HepG2 (cell line): ENCODE results near the gene LRTM2. TPM values are rescaled to one million over a fixed set of nuclear protein-coding genes. Genes with fewer than 3 reads are reported as not detected.

Source experiments
- ATAC-seq: fragments of 200-7000 bp; cut with Tn5 transposase; 3 replicates; pipeline ENCODE4 v1.9.1; 2020; ENCODE audit warnings: mild to moderate bottlenecking, moderate library complexity
- BruUV-seq: library from RNA; stranded (reverse); fragments of 400-500 nt; replicated peaks from 2 replicates; lab custom pipeline; 2021; lab: Mats Ljungman, UMichigan
- CTCF ChIA-PET: fragments of 300-600 bp; formaldehyde crosslinking; extraction: SDS; loops from one replicate; lab custom pipeline; 2021; ENCODE audit warnings: low total read pairs, inconsistent platforms, low intra/inter-chr PET ratio; lab: Yijun Ruan, JAX
- POLR2A ChIA-PET: fragments of 350-600 bp; sonication (Branson Sonifier 250); formaldehyde crosslinking; loops from one replicate; lab custom pipeline; 2020; ENCODE audit warnings: antibody characterized with exemption, inconsistent platforms; lab: Yijun Ruan, JAX
- DNase-seq: peaks from one replicate; pipeline ENCODE4 v3.0.0-alpha.2; 2015; ENCODE audit warnings: low spot score
- FAIRE-seq: peaks from 3 replicates; lab custom pipeline; 2011; peaks lifted over from hg19 to GRCh38; lab: Jason Lieb, UNC
- H2AFZ ChIP-seq: one replicate; pipeline ENCODE4 v1.6.1; 2011; ENCODE audit warnings: low read length, inconsistent platforms
- H3K27ac ChIP-seq: fragments of 300-600 bp; 3 replicates; pipeline ENCODE4 v1.8.0; 2011; ENCODE audit warnings: mixed run types, mild to moderate bottlenecking, mixed read lengths, low read length, inconsistent platforms; ENCODE audit not compliant: insufficient read depth; ENCODE audit errors: extremely low read length
- H3K27me3 ChIP-seq, 2 experiments: fragments of 200-600 bp in 1 of 2; 2 replicates in 1 of 2; 3 replicates in 1 of 2; pipeline versions ENCODE4 v1.6.0 to v1.8.0; 2011; ENCODE audit warnings: low read length in 2 of 2, mild to moderate bottlenecking in 2 of 2, moderate library complexity in 2 of 2, inconsistent platforms in 1 of 2; ENCODE audit not compliant: insufficient read depth in 2 of 2, control insufficient read depth in 1 of 2
- H3K36me3 ChIP-seq, 2 experiments: fragments of 200-600 bp in 1 of 2; replicated peaks in 1 of 2; 2 replicates in 1 of 2; 3 replicates in 1 of 2; pipeline versions ENCODE4 v1.5.1 to v1.8.0; 2011; ENCODE audit warnings: low read length in 2 of 2, inconsistent platforms in 1 of 2; ENCODE audit not compliant: insufficient read depth in 2 of 2, control insufficient read depth in 1 of 2
- H3K4me1 ChIP-seq: 2 replicates; pipeline ENCODE4 v1.5.1; 2012; ENCODE audit warnings: low read length, inconsistent platforms; ENCODE audit not compliant: insufficient read depth
- H3K4me2 ChIP-seq: 2 replicates; pipeline ENCODE4 v1.6.0; 2011; ENCODE audit warnings: low read depth, low read length, inconsistent platforms
- H3K4me3 ChIP-seq, 3 experiments: fragments of 200-600 bp in 1 of 3; sonication (generic), shearing (Covaris generic) in 1 of 3; replicated peaks in 1 of 3; 2 replicates each; pipeline ENCODE4 v1.5.1; 2011 to 2016; ENCODE audit warnings: low read length in 3 of 3, inconsistent platforms in 2 of 3, low read depth in 2 of 3, mild to moderate bottlenecking in 2 of 3, control low read depth in 1 of 3, mixed read lengths in 1 of 3; ENCODE audit not compliant: insufficient read depth in 1 of 3
- H3K79me2 ChIP-seq: one replicate; pipeline ENCODE4 v1.6.1; 2011; ENCODE audit warnings: low read length, inconsistent platforms; ENCODE audit not compliant: insufficient read depth
- H3K9ac ChIP-seq: 2 replicates; pipeline ENCODE4 v1.6.0; 2011; ENCODE audit warnings: mild to moderate bottlenecking, low read depth, low read length, inconsistent platforms; ENCODE audit not compliant: insufficient read depth
- H3K9me3 ChIP-seq: 2 replicates; pipeline ENCODE4 v1.5.1; 2012; ENCODE audit warnings: mild to moderate bottlenecking, low read length
- H4K20me1 ChIP-seq: 2 replicates; pipeline ENCODE4 v1.6.0; 2011; ENCODE audit warnings: inconsistent platforms, mild to moderate bottlenecking, low read length, moderate library complexity; ENCODE audit not compliant: insufficient read depth
- CREB1 ChIP-seq, 2 experiments: fragments of 450-650 bp in 1 of 2; IDR thresholded peaks; 2 replicates each; pipeline ENCODE4 v1.6.1; 2016 to 2017; ENCODE audit warnings: control low read depth in 1 of 2, mild to moderate bottlenecking in 1 of 2, missing compliant biosample characterization in 1 of 2, missing genetic modification characterization in 1 of 2
- MEF2D ChIP-seq: sonication (generic); formaldehyde crosslinking; IDR thresholded peaks from 2 replicates; pipeline ENCODE4 v1.5.1; 2020; ENCODE audit warnings: mild to moderate bottlenecking, missing genetic modification reagents
- RFX3 ChIP-seq: IDR thresholded peaks from 2 replicates; pipeline ENCODE4 v1.6.1; 2016; ENCODE audit warnings: missing biosample characterization, missing genetic modification reagents
- ZFY ChIP-seq: sonication (generic); formaldehyde crosslinking; IDR thresholded peaks from 2 replicates; pipeline ENCODE4 v1.4.0; 2020; ENCODE audit warnings: missing genetic modification reagents
- ZNF251 ChIP-seq: sonication (generic); formaldehyde crosslinking; IDR thresholded peaks from 2 replicates; pipeline ENCODE4 v1.9.0; 2021; ENCODE audit warnings: mild to moderate bottlenecking, missing genetic modification reagents
- WGBS: methylation state at CpG from one replicate; pipeline ENCODE4 v1.1.6; 2017; ENCODE audit warnings: low lambda C conversion rate; 5-methylcytosine and 5-hydroxymethylcytosine counted together
- in situ Hi-C: cut with HindIII; loops from 2 replicates; pipeline ENCODE4 v1.10.0; 2017; ENCODE audit warnings: low pct_unique_long_range_greater_than_20kb; ENCODE audit not compliant: extremely low pct_ligation_motif_present
- intact Hi-C: fragments of 100-400 bp; cut with micrococcal nuclease; formaldehyde crosslinking; loops from one replicate; pipeline ENCODE4 v1.10.0; 2022; ENCODE audit not compliant: unreplicated experiment
- polyA plus RNA-seq, 8 experiments: library from polyadenylated mRNA; depleted of rRNA in 3 of 8; stranded (reverse) in 7 of 8; unstranded in 1 of 8; fragments of >200 nt; fragmentation: Illumina TruSeq in 4 of 8; extraction: Trizol in 4 of 8; gene quantifications; 2 replicates each; pipeline versions ENCODE4 v1.2.1 to v1.2.3, GENCODE V29; 2011 to 2016; ENCODE audit warnings: low read depth in 4 of 8, missing spikeins in 1 of 8, mixed read lengths in 1 of 8; ENCODE audit not compliant: insufficient read depth in 1 of 8
- total RNA-seq, 5 experiments: library from RNA; depleted of rRNA; stranded (reverse); fragments of >200 nt; fragmentation: Illumina TruSeq; extraction: Trizol; gene quantifications; 2 replicates each; pipeline ENCODE4 v1.2.3, GENCODE V29; 2016; ENCODE audit warnings: low read depth in 1 of 5
- TF ChIP-seq, protein P1 (sequence below): sonication (generic); formaldehyde crosslinking; IDR thresholded peaks from 2 replicates; pipeline ENCODE4 v1.4.0; 2020; ENCODE audit warnings: missing genetic modification reagents; ENCODE audit errors: not compliant biosample characterization

Gene LRTM2
- total and polyA plus RNA-seq, 2 of the 13 experiments (the other 11 are each of a cell fraction or from before 2014, with no cell fraction given), result 0.09 TPM; not detected in 1

DNA sequence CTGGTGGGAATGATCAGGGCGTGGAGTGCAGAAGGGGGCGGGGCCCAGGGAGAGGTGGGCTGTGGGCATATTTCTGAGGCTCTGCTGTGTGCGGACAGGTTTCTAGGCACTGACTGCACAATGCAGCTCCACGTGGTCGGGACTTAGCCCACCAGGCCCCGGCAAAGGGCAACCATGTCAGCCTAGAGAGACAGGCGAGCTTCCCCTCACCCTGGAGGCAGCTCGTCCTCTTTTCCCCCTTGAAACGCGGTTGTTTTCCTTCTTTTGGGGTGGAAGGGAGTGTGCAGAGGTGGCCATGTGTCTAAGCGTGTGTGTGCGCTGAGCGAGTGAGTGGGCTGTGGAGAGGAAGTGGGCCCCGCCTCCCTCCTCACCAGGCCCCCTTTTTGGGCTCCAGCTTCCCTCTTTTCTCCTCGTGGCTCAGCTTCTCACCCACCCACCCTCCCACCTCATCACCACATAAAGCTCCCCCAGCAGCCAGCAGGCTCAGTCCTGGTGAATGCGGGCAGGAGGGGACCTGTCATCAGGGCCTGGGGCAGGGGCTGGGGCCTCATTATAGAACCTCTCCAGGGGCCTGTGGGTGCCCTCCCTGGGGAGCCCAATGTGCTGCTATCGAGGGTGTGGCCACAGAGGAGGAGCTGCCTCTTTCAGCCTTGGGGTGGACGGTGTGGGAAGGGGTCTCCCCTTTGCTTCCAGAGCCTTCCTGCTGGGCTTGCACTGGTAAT lies 22.0 kb downstream of the LRTM2 start:
- Histone ChIP-seq H3K27me3 (peaks cover 8 to 35% of the 10 kb centered on the region in 2 experiments), H3K4me3 (no peak overlapping the region), H3K4me1 (peaks cover 42% of the 10 kb centered on the region), H3K9ac (no peak overlapping the region), H3K27ac (no peak overlapping the region), H3K36me3 (no peaks in the 10 kb centered on the region), H2AFZ (no peak overlapping the region), H3K4me2 (no peak overlapping the region), H3K9me3 (no peaks in the 10 kb centered on the region), H4K20me1 (no peaks in the 10 kb centered on the region), H3K79me2 (no peaks in the 10 kb centered on the region)
- in situ Hi-C loops (no loop called here), intact Hi-C loops (loop anchor here (1.0 kb wide), 1 partner anchor 18 kb away; no protein-coding TSS in a partner anchor)
- no TSS peak for BruUV-seq
- DNase-seq (no peak), ATAC-seq (no peak), FAIRE-seq (no peak)
- TF ChIP-seq RFX3 (CRISPR knock-in tag) (no peak), CREB1 (IDR thresholded peaks at IDR 0.05) (no peak), CREB1 (CRISPR knock-in tag; IDR thresholded peaks at IDR 0.05) (no peak), ZNF251 (CRISPR knock-in tag) (no peak), ZFY (no peak), MEF2D (no peak)
- TF ChIP-seq, protein P1, sequence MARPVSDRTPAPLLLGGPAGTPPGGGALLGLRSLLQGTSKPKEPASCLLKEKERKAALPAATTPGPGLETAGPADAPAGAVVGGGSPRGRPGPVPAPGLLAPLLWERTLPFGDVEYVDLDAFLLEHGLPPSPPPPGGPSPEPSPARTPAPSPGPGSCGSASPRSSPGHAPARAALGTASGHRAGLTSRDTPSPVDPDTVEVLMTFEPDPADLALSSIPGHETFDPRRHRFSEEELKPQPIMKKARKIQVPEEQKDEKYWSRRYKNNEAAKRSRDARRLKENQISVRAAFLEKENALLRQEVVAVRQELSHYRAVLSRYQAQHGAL (CRISPR knock-in tag), result no peak
- POLR2A ChIA-PET, result no interaction called here
- 75% methylated on average over 15 of the region's 18 CpGs for WGBS
- CTCF ChIA-PET, result no interaction called here
